GM21723 (cell line): Measurements from ENCODE around the gene KRT1.

ENCODE experiments used
- ATAC-seq: cut with Tn5 transposase; IDR thresholded peaks from one replicate; pipeline ENCODE4 v1.9.1; 2021; ENCODE audit warnings: mild to moderate bottlenecking, moderate library complexity; ENCODE audit not compliant: unreplicated experiment

The KRT1 gene

GRCh38 chr12:52699373-52699772 is 19.2 kb upstream of the KRT1 start:
- ATAC-seq = no peak

GRCh38 chr12:52698651-52699340 is 18.6 kb upstream of the KRT1 start:
- no peak for ATAC-seq

- no peak for ATAC-seq
Measured at GRCh38 chr12:52697058-52697582, 16.9 kb upstream of the KRT1 start.

- ATAC-seq = no peak
Measured at GRCh38 chr12:52696588-52696987, 16.4 kb upstream of the KRT1 start.

- ATAC-seq = no peak
Measured at GRCh38 chr12:52695039-52695438, 14.8 kb upstream of the KRT1 start.

- no peak for ATAC-seq
Measured at GRCh38 chr12:52694151-52694550, 13.9 kb upstream of the KRT1 start.

GRCh38 chr12:52693261-52693660 is 13.1 kb upstream of the KRT1 start:
- no peak for ATAC-seq

GRCh38 chr12:52692254-52692653 is 12.0 kb upstream of the KRT1 start:
- no peak for ATAC-seq

GRCh38 chr12:52691841-52692150 is 11.6 kb upstream of the KRT1 start:
- no peak for ATAC-seq

- no peak for ATAC-seq
Measured at GRCh38 chr12:52691076-52691840, 11.1 kb upstream of the KRT1 start.

- no peak for ATAC-seq
Measured at GRCh38 chr12:52690351-52691075, 10.3 kb upstream of the KRT1 start.

- ATAC-seq = no peak
Measured at GRCh38 chr12:52689936-52690335, 9.7 kb upstream of the KRT1 start.

- no peak for ATAC-seq
Measured at GRCh38 chr12:52689239-52689638, 9.0 kb upstream of the KRT1 start.

- ATAC-seq = no peak
Measured at GRCh38 chr12:52688481-52688880, 8.3 kb upstream of the KRT1 start.

GRCh38 chr12:52687497-52688385 is 7.5 kb upstream of the KRT1 start:
- no peak for ATAC-seq

GRCh38 chr12:52686756-52687487 is 6.7 kb upstream of the KRT1 start:
- no peak for ATAC-seq

GRCh38 chr12:52686063-52686462 is 5.9 kb upstream of the KRT1 start:
- ATAC-seq = no peak

GRCh38 chr12:52685406-52685890 is 5.2 kb upstream of the KRT1 start:
- no peak for ATAC-seq

- ATAC-seq = no peak
Measured at GRCh38 chr12:52684431-52684830, 4.2 kb upstream of the KRT1 start.
